ENCODE results near the gene LMBRD2. TPM values are rescaled to one million over a fixed set of nuclear protein-coding genes. Genes with fewer than 3 reads are reported as not detected.

LMBRD2 gene
- total RNA-seq, 1 donor from 2014 or later: 11.6 TPM

GRCh38 chr5:36055984-36056383, 95.7 kb downstream of the LMBRD2 start:
- intact Hi-C loops (cut with micrococcal nuclease): no loop called here

- intact Hi-C loops (cut with micrococcal nuclease): no loop called here
Observed at GRCh38 chr5:36054647-36055046, 97.0 kb downstream of the LMBRD2 start.

- intact Hi-C loops (cut with micrococcal nuclease): no loop called here
Observed at GRCh38 chr5:36052538-36052937, 99.1 kb downstream of the LMBRD2 start.

- intact Hi-C loops (cut with micrococcal nuclease): no loop called here
Observed at GRCh38 chr5:36049949-36050348, 101.7 kb downstream of the LMBRD2 start.

Other genes with a start within 250 kb of the LMBRD2 start
- 0.20 TPM in 1 of 2 replicates, not detected in the other for gene CAPSL, start 213.3 kb downstream of the LMBRD2 start, total RNA-seq
- gene UGT3A1, start 160.5 kb downstream of the LMBRD2 start, total RNA-seq: not detected in 2 replicates
- gene UGT3A2, start 85.0 kb downstream of the LMBRD2 start, total RNA-seq: 0.18 and 0.27 TPM in 2 replicates
- 45.5 and 46.6 TPM in 2 replicates for gene SKP2, start 224 bp upstream of the LMBRD2 start, total RNA-seq
- 11.0 and 12.3 TPM in 2 replicates for gene NADK2, start 90.0 kb upstream of the LMBRD2 start, total RNA-seq
- not detected in 2 replicates for gene RANBP3L, start 150.0 kb upstream of the LMBRD2 start, total RNA-seq

Measured in T-helper 2 cell treated with Interferon-gamma antibody and Interleukin-4, amounts not matched to agents 100 ng/mL and 5 ng/mL, for 36 hours (primary cell).